NCI-H526 (cell line): ENCODE results near the gene WNT9A.
"Not testable (repeated sequence)": the region's sequence is repeated elsewhere in the genome, so short reads cannot be mapped to it uniquely, and the experiment has no call there.

ENCODE experiments used
- DNase-seq, 2 experiments: peaks; one replicate each; lab custom pipeline; 2025; lab: John Stamatoyannopoulos, UW

The WNT9A gene

DNA sequence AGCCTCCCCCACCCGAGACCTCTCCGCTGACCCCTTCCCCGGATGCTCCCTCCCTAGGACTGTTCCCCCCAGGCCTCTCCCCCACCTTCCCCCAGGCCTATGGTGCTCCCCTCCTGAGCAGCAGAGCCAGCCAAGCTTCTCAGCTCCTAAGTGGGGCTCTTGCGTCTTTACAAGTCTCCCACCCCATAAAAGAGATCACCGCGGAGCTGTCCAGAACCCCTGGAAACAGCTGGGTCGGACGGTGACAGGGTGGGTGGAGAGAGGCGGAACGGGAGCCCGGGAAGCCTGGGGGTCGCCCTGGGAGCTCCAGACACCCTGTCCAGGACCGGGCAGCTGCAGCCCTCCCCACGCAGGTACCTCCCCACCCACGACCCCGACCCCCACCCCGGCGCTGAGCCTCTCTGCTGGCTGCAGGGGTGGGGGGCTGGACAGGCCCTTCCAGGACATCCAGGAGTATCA, 61.2 kb downstream of the WNT9A start:
- no peak for DNase-seq

DNA sequence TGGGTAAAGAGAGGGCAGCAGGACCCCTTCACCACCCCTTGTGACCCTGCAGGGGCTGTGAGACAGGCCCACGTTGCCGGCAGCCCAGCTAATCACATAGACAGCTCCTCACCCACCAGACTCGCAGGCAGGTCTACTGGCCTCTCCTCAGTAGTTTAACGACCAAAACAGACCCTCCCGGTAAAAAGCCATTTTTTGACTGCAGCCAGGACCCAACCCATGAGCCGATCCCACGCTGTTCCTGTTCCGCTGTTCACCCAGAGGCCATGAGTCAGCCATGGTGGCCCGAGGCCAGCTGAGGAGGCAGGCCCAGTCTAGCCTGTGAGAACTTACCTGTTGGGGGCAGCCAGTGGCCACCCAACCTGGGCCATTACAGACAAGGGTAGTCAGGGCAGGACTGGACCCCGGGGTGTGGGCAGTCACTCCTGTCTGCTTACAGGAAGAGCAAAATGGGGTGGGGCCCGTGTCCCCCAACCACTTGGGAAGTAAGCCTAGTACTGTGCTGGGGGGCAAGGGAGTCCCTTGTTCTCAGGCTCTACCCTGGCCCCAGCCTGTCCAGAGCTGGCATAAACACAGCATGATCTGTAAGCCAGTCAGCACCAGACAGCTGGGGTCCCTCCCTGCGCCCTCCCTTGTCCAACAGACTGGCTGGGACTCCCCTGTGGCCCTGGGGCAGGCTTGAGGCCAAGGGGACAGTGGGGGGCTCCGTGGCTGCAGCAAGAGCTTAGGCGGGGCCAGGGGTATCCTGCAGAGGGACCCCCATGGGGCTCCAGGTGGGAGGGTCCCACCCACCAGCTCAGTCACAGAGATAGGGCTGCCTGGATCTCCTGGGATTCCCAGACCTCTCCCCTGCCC, 61.9 kb downstream of the WNT9A start:
- no peak for DNase-seq

DNA sequence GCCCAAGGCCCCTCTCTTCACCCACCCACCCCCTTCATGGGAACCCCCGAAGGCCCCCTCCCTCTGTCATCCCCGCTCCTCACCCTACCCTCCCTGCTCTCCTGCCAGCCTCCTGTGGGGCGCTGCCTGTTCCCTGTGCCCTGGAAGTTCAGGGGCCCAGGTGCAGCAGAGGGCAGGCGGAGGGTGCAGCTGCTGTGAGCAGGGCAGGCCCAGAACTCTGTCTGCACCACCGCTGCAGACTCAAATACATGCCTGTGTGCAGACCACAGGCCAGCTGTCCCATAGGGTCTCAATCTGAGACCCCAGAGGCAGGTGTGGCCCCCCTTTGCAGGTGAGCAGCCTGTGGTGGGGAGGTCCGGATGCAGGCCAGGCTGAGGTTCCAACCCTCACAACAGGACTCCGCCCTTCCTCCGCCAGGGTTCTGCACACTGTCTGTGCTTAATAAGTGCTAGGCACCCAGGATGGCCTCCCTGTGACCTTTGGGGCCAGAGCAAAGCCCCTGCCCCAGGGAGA, 62.5 kb downstream of the WNT9A start:
- no peak for DNase-seq

- no peak for DNase-seq
Observed at GRCh38 chr1:227884370-227885134, 63.2 kb downstream of the WNT9A start.

- no peak for DNase-seq
Observed at GRCh38 chr1:227883641-227884301, 64.0 kb downstream of the WNT9A start.

DNA sequence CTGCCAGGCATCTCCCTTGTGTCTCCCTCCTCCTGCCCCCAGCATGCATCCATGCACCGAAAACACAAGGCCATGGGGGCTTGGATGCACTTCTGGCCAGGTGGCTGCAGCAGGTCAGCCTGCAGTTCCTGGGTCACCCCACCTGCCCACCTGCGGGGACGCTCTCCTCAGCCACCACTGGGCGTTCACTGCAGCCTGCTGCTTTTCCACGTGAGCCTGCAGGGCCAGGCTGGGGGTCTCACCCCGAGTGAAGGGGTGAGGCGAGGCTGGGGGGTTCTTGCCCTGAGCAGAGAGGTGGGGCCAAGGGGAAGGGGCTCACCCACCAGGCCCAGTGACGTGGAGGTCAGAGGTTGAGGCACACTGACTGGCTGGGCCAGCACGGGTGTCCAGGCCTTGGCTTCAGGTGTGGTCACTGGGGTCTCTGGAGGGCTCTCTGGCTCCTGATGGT, 64.6 kb downstream of the WNT9A start:
- DNase-seq: no peak

DNA sequence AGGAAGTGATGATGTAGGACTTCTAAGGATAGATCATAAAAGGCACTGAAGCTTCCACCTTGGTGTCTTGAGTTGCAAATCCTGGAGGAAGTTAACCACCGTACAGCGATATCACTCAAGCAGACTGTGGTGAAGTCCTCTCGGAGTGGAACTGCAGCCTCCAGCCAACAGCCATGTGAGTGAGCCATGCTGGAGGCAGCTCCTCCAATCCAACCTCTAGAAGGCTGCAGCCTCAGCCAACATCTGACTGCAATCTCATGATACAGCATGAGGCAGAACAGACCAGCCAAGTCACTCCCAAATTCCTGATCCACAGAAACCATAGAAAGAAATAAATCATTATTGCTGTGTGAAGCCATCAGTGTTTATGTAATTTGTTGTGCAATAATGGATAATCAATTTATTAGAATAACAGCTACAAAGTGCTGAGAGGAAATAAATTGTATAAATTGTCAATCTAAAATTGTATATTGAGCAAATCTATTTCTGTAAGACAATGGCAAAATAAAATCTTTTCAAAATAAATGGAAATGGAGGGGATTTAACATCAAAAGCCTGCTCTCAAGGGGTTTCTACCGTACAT, 67.3 kb downstream of the WNT9A start:
- DNase-seq: no peak

DNA sequence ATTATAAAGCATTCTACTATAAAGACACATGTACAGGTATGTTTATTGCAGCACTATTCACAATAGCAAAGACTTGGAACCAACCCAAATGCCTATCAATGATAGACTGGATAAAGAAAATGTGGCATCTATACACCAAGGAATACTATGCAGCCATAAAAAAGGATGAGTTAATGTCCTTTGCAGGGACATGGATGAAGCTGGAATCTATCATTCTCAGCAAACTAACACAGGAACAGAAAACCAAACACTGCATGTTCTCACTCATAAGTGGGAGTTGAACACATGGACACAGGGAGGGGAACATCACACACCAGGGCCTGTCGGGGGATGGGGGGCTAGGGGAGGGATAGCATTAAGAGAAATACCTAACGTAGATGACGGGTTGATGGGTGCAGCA, 69.9 kb downstream of the WNT9A start:
- DNase-seq: not testable (repeated sequence)

DNA sequence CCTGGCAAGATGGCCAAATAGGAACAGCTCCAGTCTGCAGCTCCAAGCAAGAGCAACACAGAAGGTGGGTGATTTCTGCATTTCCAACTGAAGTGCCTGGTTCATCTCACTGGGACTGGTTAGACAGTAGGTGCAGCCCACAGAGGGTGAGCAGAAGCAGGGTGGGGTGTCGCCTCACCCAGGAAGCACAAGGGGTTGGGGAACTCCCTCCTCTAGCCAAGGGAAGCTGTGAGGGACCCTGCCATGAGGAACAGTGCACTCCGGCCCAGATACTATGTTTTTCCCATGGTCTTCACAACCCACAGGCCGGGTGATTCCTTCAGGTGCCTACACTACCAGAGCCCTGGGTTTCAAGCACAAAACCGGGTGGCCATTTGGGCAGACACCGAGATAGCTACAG, 75.8 kb downstream of the WNT9A start:
- DNase-seq: not testable (repeated sequence)

GRCh38 chr1:227870366-227870765, 77.4 kb downstream of the WNT9A start:
- no peak for DNase-seq

DNA sequence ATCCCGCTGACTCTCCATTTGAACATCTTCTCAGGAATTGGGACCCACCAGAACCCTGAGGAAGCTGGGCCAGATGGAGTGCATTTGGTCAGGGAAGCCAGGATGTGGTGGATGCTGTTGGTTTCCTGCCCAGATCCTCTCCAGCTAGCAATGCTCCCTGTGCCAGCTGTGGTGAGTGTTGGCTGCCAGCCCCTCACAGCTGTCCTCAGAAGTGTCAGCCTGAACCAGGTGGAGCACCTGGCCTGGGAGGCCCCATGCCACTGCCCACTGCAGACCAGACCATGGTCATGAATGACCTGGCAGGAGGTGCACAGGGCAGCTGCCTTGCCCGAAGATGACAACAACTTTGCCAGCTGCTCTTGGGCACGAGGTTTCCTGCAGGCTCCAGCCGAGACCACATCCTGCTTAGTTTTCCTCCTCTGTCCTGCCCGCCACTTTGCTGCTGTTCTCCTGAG, 77.9 kb downstream of the WNT9A start:
- DNase-seq: no peak

- DNase-seq: no peak
Observed at GRCh38 chr1:227869279-227869842, 78.4 kb downstream of the WNT9A start.
